ENCODE measurements around the gene MAP3K3. TPM values are rescaled to one million over a fixed set of nuclear protein-coding genes. Genes with fewer than 3 reads are reported as not detected.

MAP3K3 gene
- polyA plus RNA-seq, 1 experiment = 15.3 TPM

DNA sequence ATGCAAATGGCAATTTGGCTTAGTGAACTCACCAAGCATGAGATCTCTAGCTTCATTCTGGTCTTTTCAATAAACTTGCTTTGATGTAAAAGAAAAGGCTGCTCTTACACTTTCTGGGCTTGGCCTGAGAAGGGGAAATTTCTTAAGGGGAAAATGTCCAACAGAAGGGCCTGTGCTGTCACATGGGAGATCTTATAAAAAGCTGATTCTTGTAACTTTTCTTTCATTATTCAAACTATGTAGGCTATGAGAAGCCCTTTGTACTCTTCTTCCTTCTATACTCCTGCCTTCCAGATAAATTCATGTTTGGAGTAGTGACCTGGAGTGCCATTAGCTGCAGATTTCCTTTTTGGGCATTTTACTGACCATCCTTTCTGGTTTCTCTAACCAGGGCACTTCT is 60.8 kb downstream of the MAP3K3 start:
- POLR2A ChIA-PET = no interaction called here
- TF ChIP-seq, protein P1, sequence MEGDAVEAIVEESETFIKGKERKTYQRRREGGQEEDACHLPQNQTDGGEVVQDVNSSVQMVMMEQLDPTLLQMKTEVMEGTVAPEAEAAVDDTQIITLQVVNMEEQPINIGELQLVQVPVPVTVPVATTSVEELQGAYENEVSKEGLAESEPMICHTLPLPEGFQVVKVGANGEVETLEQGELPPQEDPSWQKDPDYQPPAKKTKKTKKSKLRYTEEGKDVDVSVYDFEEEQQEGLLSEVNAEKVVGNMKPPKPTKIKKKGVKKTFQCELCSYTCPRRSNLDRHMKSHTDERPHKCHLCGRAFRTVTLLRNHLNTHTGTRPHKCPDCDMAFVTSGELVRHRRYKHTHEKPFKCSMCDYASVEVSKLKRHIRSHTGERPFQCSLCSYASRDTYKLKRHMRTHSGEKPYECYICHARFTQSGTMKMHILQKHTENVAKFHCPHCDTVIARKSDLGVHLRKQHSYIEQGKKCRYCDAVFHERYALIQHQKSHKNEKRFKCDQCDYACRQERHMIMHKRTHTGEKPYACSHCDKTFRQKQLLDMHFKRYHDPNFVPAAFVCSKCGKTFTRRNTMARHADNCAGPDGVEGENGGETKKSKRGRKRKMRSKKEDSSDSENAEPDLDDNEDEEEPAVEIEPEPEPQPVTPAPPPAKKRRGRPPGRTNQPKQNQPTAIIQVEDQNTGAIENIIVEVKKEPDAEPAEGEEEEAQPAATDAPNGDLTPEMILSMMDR (IDR thresholded peaks at IDR 0.05; ENCODE audit: low read depth, low read length) = no peak
- Histone ChIP-seq H3K27ac (ENCODE audit: low read depth, low read length) (no peak overlapping the region), H3K27me3 (ENCODE audit: control insufficient read depth, insufficient read depth, low read length) (no peaks in the 10 kb centered on the region), H3K4me3 (ENCODE audit: low read depth, low read length) (no peak overlapping the region), H3K9me3 (ENCODE audit: control insufficient read depth, insufficient read depth, low read length) (no peaks in the 10 kb centered on the region)
- CTCF ChIA-PET = no interaction called here
- DNase-seq (ENCODE audit: low read depth, low spot score) = no peak

GRCh38 chr17:63685041-63685440 is 62.8 kb downstream of the MAP3K3 start:
- TF ChIP-seq, protein P1 (IDR thresholded peaks at IDR 0.05; ENCODE audit: low read depth, low read length) = no peak
- DNase-seq (ENCODE audit: low read depth, low spot score) = no peak
- ChIA-PET POLR2A (no interaction called here), CTCF (no interaction called here)
- no peak overlapping the region for H3K4me3 ChIP-seq (ENCODE audit: low read depth, low read length)
- H3K27ac ChIP-seq (ENCODE audit: low read depth, low read length) = no peak overlapping the region
- no peaks in the 10 kb centered on the region for H3K9me3 ChIP-seq (ENCODE audit: control insufficient read depth, insufficient read depth, low read length)
- H3K27me3 ChIP-seq (ENCODE audit: control insufficient read depth, insufficient read depth, low read length) = no peaks in the 10 kb centered on the region

DNA sequence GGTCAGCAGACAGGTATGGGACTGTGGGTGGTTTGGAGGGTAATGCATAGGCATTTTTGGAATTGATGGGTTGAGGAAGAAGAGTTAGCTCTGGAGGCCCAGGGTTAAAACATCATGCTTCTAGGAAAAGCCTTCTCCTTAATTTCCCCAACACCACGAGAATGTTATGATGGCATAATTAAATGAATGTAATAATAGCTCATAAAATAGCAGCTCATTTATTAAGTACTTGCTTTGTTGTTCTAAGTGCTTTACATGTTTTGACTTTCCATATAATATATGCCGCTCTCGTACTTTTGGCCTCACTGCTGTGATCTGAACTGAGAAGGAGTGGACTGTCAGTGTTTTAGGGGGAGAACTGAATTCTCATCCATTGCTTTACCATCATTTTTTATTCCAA is 63.4 kb downstream of the MAP3K3 start:
- no peaks in the 10 kb centered on the region for H3K27me3 ChIP-seq (ENCODE audit: control insufficient read depth, insufficient read depth, low read length)
- ChIA-PET POLR2A (no interaction called here), CTCF (no interaction called here)
- no peaks in the 10 kb centered on the region for H3K9me3 ChIP-seq (ENCODE audit: control insufficient read depth, insufficient read depth, low read length)
- TF ChIP-seq, protein P1 (IDR thresholded peaks at IDR 0.05; ENCODE audit: low read depth, low read length) = no peak
- no peak for DNase-seq (ENCODE audit: low read depth, low spot score)
- H3K4me3 ChIP-seq (ENCODE audit: low read depth, low read length) = no peak overlapping the region
- H3K27ac ChIP-seq (ENCODE audit: low read depth, low read length) = no peak overlapping the region

- CTCF ChIA-PET = no interaction called here
- no peaks in the 10 kb centered on the region for H3K9me3 ChIP-seq (ENCODE audit: control insufficient read depth, insufficient read depth, low read length)
- H3K4me3 ChIP-seq (ENCODE audit: low read depth, low read length) = no peak overlapping the region
- H3K27ac ChIP-seq (ENCODE audit: low read depth, low read length) = no peak overlapping the region
- DNase-seq (ENCODE audit: low read depth, low spot score) = no peak
- TF ChIP-seq, protein P1 (IDR thresholded peaks at IDR 0.05; ENCODE audit: low read depth, low read length) = no peak
- POLR2A ChIA-PET = interaction anchor here (0.9 kb wide), 1 partner anchor 64 kb away, joined by 3 read pairs; no protein-coding TSS in a partner anchor
- H3K27me3 ChIP-seq (ENCODE audit: control insufficient read depth, insufficient read depth, low read length) = no peaks in the 10 kb centered on the region
These were observed 64.0 kb downstream of the MAP3K3 start for GRCh38 chr17:63686138-63686685.

GRCh38 chr17:63688396-63689020 is 66.3 kb downstream of the MAP3K3 start:
- DNase-seq (ENCODE audit: low read depth, low spot score) = no peak
- H3K27ac ChIP-seq (ENCODE audit: low read depth, low read length) = no peak overlapping the region
- H3K4me3 ChIP-seq (ENCODE audit: low read depth, low read length) = no peak overlapping the region
- TF ChIP-seq, protein P1 (IDR thresholded peaks at IDR 0.05; ENCODE audit: low read depth, low read length) = no peak
- ChIA-PET CTCF (interaction anchor here (1.3 kb wide), 1 partner anchor 76 kb away, joined by 5 read pairs; no protein-coding TSS in a partner anchor), POLR2A (no interaction called here)
- no peaks in the 10 kb centered on the region for H3K9me3 ChIP-seq (ENCODE audit: control insufficient read depth, insufficient read depth, low read length)
- H3K27me3 ChIP-seq (ENCODE audit: control insufficient read depth, insufficient read depth, low read length) = no peaks in the 10 kb centered on the region
